ENCODE data around the gene IGSF9.

Gene IGSF9

GRCh38 chr1:159945483-159946241 lies at the start of gene IGSF9:
TSS of gene IGSF9 (minus strand) at chr1:159945613. CDS start at chr1:159943454, 2,159 bp downstream.
- in situ Hi-C loops (cut with MboI; ENCODE audit: low sequenced_read_pairs) = no loop called here

- in situ Hi-C loops (cut with MboI; ENCODE audit: low sequenced_read_pairs) = no loop called here
Measured at GRCh38 chr1:159994896-159995295, 49.5 kb upstream of the IGSF9 start.

- in situ Hi-C loops (cut with MboI; ENCODE audit: low sequenced_read_pairs) = no loop called here
Measured at GRCh38 chr1:159993911-159994310, 48.5 kb upstream of the IGSF9 start.

- in situ Hi-C loops (cut with MboI; ENCODE audit: low sequenced_read_pairs) = no loop called here
Measured at GRCh38 chr1:159992161-159992560, 46.7 kb upstream of the IGSF9 start.

GRCh38 chr1:159991513-159991912 lies 46.1 kb upstream of the IGSF9 start:
- in situ Hi-C loops (cut with MboI; ENCODE audit: low sequenced_read_pairs) = no loop called here

- in situ Hi-C loops (cut with MboI; ENCODE audit: low sequenced_read_pairs) = no loop called here
Measured at GRCh38 chr1:159990005-159990404, 44.6 kb upstream of the IGSF9 start.

- in situ Hi-C loops (cut with MboI; ENCODE audit: low sequenced_read_pairs) = no loop called here
Measured at GRCh38 chr1:159989581-159989980, 44.2 kb upstream of the IGSF9 start.

- in situ Hi-C loops (cut with MboI; ENCODE audit: low sequenced_read_pairs) = no loop called here
Measured at GRCh38 chr1:159988006-159988405, 42.6 kb upstream of the IGSF9 start.

GRCh38 chr1:159987186-159987585 lies 41.8 kb upstream of the IGSF9 start:
- in situ Hi-C loops (cut with MboI; ENCODE audit: low sequenced_read_pairs) = no loop called here

- in situ Hi-C loops (cut with MboI; ENCODE audit: low sequenced_read_pairs) = no loop called here
Measured at GRCh38 chr1:159986531-159986930, 41.1 kb upstream of the IGSF9 start.

- in situ Hi-C loops (cut with MboI; ENCODE audit: low sequenced_read_pairs) = no loop called here
Measured at GRCh38 chr1:159986093-159986492, 40.7 kb upstream of the IGSF9 start.

- in situ Hi-C loops (cut with MboI; ENCODE audit: low sequenced_read_pairs) = no loop called here
Measured at GRCh38 chr1:159985473-159985872, 40.1 kb upstream of the IGSF9 start.

GRCh38 chr1:159983681-159984080 lies 38.3 kb upstream of the IGSF9 start:
- in situ Hi-C loops (cut with MboI; ENCODE audit: low sequenced_read_pairs) = no loop called here

- in situ Hi-C loops (cut with MboI; ENCODE audit: low sequenced_read_pairs) = no loop called here
Measured at GRCh38 chr1:159982280-159982679, 36.9 kb upstream of the IGSF9 start.

GRCh38 chr1:159981351-159982055 lies 36.1 kb upstream of the IGSF9 start:
- in situ Hi-C loops (cut with MboI; ENCODE audit: low sequenced_read_pairs) = no loop called here

- in situ Hi-C loops (cut with MboI; ENCODE audit: low sequenced_read_pairs) = no loop called here
Measured at GRCh38 chr1:159980786-159981185, 35.4 kb upstream of the IGSF9 start.

GRCh38 chr1:159980076-159980475 lies 34.7 kb upstream of the IGSF9 start:
- in situ Hi-C loops (cut with MboI; ENCODE audit: low sequenced_read_pairs) = no loop called here

GRCh38 chr1:159979257-159979656 lies 33.8 kb upstream of the IGSF9 start:
- in situ Hi-C loops (cut with MboI; ENCODE audit: low sequenced_read_pairs) = no loop called here

- in situ Hi-C loops (cut with MboI; ENCODE audit: low sequenced_read_pairs) = no loop called here
Measured at GRCh38 chr1:159978107-159978398, 32.6 kb upstream of the IGSF9 start.

GRCh38 chr1:159977364-159978106 lies 32.1 kb upstream of the IGSF9 start:
- in situ Hi-C loops (cut with MboI; ENCODE audit: low sequenced_read_pairs) = no loop called here

- in situ Hi-C loops (cut with MboI; ENCODE audit: low sequenced_read_pairs) = no loop called here
Measured at GRCh38 chr1:159974350-159974965, 29.0 kb upstream of the IGSF9 start.

All from HL-60/S4 (cell line).